GM19468 (cell line): ENCODE data around the gene OPALIN.

Experiments
- ATAC-seq: cut with Tn5 transposase; IDR thresholded peaks from one replicate; pipeline ENCODE4 v1.9.1; 2021; ENCODE audit warnings: mild to moderate bottlenecking, moderate library complexity, moderate number of reproducible peaks; ENCODE audit not compliant: unreplicated experiment; ENCODE audit errors: extremely low read depth

OPALIN gene

DNA sequence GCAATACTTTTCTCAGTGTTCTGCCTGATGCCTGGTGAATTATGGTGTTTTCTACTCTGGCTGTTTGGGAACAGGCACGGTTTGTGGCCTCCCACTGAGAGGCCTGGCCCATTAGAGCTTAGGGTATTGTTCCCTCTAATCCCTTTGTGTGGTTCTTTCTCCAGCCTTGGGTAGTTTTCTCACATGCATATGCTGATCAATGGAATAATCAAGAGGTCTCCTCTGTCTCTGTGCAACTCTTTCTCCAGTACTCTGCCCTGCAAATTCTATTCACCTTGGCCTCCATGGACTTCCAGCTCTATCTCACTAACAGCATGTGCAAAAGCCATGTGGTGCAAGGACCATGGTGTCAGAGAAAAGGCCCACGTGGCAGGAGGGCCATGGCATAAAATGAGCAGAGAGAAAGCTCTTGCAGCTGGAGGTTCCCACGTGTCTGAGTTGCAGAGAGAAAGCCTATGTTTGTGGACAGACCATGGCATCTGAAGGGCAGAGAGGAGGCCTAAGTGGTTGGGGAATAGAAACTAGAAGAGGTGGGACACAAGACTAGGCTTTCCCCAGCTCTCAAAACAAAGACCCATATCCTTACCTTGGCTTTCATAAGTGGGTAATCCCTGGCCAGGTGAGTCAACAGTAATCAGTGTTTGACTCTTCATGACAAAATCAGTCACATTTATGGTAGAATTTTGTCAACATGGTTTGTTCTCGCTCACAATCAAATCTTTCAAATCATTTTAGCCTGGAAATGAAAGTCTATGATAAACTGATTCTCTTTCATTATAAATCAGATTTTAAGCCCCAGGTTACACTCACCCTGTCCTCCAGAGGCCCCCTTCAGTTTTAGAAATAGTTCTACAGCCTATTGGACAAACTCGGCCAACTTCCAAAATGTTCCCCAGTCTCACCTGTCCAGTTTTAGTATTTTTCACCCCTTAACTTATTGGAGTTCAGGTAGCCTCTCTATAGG, 17.3 kb downstream of the OPALIN start:
- no peak for ATAC-seq

DNA sequence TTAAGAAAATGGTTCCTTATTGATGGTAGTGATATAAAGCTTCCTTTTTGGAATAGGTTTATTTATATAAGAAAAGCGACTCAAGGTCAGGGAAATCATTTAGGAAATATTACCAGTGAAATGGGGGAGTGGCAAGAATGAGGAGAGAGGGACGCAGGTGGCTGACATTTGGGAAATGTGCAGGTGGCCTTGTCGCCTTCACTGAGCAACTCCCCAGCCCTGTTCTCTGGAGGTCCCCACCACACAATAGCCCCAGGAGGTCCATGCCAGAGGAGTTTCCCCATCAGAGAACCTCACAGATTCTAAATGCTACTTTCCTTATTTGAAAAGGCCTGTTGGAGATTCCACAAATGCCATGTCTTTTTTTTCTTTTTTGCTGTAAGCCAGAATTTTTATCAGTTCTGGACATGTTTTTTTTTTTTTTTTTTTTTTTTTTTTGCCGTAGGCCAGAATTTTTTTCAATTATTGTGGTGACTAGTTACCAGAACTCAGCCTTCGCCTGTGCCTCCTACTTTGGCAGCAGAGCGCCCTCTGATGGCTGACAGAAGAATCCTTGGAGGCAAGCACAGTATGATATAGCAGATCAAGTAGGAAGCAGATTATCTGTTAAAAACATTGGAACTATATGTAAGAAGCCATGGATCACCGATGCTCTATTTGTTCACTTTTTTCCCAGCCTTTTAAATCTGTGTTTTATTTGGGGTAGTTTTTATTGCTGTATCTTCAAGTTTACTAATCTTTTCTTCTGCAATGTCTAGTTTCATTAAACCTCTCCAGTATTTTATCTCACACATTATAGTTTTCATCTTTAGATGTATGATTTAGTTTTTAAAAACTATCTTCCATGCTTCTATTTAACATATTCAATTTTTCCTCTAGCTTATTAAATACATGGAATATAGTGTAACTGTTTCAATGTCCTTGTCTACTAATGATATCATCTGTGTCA, 18.6 kb downstream of the OPALIN start:
- ATAC-seq = no peak

GRCh38 chr10:96339383-96339782, 19.4 kb downstream of the OPALIN start:
- no peak for ATAC-seq

GRCh38 chr10:96338279-96338925, 20.4 kb downstream of the OPALIN start:
- no peak for ATAC-seq

GRCh38 chr10:96337106-96337505, 21.7 kb downstream of the OPALIN start:
- no peak for ATAC-seq

GRCh38 chr10:96334616-96335526, 23.9 kb downstream of the OPALIN start:
- ATAC-seq = no peak

DNA sequence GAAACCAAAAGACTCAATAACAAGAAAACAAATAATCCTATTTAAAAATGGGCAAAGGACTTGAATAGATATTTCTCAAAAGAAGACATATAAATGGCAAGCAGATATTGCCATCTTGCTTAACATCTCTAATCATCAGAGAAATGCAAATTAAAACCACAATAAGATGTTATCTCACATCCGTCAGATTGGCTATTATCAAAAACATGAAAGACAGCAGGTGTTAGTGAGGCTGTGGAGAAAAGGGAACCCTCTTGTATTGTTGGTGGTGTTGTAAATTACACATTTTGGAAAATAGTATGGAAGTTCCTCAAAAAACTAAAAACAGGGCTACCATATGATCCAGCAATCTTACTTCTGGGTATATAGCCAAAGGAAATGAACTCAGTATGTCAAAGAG, 25.7 kb downstream of the OPALIN start:
- ATAC-seq = no peak

DNA sequence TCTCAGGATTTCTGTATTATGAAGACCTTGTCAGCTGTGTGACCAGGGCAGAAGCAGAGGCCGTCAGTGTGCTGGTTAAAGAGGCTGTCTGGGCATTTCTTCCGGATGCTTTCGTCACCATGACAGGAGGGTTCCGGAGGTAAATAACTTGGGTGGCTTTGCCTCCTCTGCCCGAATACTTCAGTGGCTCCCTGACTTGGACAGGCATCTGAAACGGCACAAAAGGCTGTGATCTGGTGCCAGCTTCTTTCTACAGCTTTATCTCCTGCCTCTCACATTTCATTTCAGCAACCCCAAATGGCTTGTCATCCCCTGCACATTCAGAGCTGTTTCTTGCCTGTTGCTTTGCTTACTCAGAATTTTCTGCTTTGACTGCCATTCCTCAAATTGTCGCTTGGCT, 31.3 kb downstream of the OPALIN start:
- no peak for ATAC-seq

DNA sequence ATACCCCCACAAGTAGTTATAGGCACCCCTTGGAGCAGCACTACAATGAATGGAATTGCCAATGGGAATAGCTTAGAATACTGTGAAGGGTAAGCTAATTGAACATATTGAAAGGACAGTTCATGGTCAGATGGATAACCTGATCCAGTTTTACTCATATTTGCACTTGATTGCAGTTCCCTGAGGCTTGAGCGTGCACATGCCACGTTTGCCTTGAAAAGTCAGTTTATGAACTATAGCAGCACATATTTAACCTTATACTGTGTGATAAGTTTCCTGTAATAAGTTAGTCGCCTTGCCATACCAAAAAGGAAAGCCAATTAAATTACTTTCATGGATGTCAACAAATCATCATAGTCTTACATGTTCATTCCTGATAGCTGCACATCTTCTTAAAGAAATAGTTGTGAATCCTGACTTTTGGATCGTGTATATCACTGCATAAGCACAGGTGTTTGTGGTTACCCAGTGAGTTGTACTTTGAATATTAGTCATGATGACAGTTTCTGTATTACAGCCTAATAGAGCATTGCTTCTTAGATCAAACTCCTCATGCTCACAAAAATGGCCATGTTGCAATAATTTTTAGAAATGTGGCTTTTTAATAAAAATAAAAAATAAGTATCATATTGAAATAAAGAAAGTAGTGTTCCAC, 33.0 kb downstream of the OPALIN start:
- peak; percentile 79 for ATAC-seq

DNA sequence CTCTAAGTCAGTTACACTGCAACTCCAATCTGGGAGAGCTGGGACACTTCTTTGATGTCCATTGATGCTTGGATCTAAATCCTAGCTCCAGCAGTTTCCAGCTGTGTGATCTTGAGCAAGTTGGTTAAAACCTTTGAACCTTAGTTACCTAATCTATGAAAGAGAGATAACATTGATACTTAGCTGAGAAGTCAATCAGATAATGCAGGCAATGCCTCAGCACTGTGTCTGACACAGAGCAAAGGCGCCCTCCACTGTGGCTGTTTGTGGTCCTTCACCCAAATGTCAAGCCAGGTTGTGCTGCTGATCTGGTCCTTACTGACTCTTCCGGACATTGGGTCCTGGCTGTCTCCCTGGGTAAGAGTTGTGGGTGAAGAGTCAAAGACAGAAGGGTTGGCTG, 34.4 kb downstream of the OPALIN start:
- ATAC-seq = no peak

DNA sequence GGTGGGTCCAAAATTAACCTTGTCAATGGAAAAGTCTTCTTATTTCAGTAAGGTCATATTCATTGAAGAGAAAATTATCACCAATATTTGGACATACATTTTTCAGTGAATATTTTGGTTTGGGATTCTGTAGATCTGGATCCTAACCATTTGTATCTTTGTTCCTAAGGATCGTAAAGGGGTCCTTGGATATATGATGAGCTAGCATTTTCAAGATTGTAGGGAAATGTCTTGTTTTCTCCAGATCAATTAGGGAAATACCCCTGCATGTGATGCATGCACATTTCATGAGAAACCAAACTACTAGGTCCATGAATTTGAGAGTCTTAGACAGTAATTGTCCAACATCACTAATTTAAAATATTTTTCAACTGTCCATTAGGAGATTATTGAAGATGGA, 36.5 kb downstream of the OPALIN start:
- ATAC-seq = no peak

- ATAC-seq = no peak
Measured at GRCh38 chr10:96321822-96322221, 37.0 kb downstream of the OPALIN start.

- ATAC-seq = no peak
Measured at GRCh38 chr10:96319754-96320474, 38.9 kb downstream of the OPALIN start.

DNA sequence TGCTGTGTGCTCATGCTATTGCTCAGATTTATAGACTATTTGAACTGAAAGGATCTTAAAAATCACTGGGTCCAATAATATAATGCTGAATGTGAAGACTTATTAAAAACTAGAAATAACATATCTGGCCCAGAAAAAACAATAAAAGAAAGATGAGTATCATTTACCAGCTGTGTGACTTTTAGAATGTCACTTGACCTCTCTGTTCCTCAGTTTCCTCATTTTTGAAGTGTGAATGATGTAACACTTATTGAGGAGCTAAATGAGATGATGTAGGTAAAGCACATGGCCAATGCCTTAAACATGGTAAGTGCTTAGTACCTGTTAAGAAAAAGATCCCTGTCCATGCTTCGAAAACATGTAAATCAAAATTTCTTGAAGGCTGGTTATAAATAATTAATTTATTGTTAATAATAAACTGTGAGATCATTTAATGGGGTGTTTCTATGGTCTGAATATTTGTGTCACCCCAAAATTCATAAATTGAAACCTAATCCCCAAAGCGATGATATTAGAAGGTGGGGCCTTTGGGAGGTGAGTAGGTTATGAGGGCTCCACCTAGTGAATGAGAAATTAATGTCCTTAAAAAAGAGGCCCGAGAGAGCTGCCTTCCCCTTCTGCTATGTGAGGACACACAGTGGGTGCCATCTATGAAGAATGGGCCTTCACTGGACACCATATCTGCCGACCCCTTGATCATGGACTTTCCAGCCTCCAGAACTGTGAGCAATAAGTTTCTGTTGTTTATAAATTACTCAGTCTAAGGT, 41.6 kb downstream of the OPALIN start:
- no peak for ATAC-seq

DNA sequence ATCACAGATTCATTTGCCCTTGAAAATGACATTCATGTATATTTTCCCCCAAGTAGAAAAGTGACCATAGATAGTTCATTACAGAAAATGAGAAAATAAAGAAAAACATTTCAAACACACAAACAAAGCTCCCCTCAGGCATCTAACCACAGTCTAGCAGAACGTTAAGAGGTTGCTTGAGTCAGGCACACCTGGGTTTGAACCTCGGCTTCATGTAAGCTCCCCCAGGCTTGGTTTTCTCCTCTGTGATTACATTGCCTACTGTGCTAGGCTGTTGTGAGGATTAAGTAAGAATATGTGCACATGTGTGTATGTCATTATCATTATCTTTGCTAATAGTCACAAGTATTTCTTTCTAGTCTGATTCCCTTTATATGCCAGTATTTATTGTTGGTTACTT, 45.5 kb downstream of the OPALIN start:
- no peak for ATAC-seq

DNA sequence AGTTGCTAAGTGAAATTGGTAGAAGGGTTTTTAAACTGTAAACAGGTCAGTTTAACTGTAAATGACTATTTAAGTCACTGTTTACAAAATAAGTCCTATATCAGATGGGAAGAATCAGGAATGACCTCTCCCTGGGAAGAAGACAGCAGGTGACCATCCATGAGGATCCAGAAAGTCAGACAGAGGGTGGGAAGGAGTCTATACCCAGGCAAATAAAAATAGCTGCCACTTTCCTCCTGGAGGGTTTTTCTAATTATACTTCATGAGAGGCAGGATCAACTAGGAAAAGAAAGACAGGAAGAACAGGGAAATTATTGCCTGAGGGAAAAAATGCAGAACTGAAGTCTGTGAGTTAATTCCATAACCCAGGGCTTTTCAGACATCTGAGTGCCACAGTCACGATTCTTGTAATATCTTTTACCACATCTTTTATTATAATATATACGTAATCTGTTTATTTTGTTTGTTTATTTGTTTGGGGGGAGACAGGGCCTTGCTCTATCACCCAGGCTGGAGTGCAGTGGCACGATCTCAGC, 47.6 kb downstream of the OPALIN start:
- no peak for ATAC-seq

GRCh38 chr10:96310321-96310669, 48.5 kb downstream of the OPALIN start:
- no peak for ATAC-seq
